D721Med (cell line): ENCODE results near the gene AP3S2.
"Not testable (repeated sequence)": the region's sequence is repeated elsewhere in the genome, so short reads cannot be mapped to it uniquely, and the experiment has no call there.

Experiments
- DNase-seq: peaks from one replicate; pipeline ENCODE4 v3.0.0; 2011; ENCODE audit warnings: low spot score; ENCODE audit not compliant: insufficient read length
- FAIRE-seq: peaks from 2 replicates; lab custom pipeline; 2011; peaks lifted over from hg19 to GRCh38; lab: Jason Lieb, UNC
- CTCF ChIP-seq: IDR thresholded peaks from 2 replicates; pipeline ENCODE4 v1.5.1; 2012; ENCODE audit warnings: mild to moderate bottlenecking, control low read depth; ENCODE audit not compliant: insufficient read depth; ENCODE audit errors: missing control alignments

The AP3S2 gene

GRCh38 chr15:89794627-89795241 is 99.1 kb downstream of the AP3S2 start:
- DNase-seq (no peak), FAIRE-seq (no peak)
- no peak for TF ChIP-seq CTCF

GRCh38 chr15:89792106-89792805 is 101.5 kb downstream of the AP3S2 start:
- no peak for DNase-seq
- FAIRE-seq: no peak
- TF ChIP-seq CTCF: no peak

- no peak for DNase-seq
- no peak for FAIRE-seq
- TF ChIP-seq CTCF: no peak
Measured at GRCh38 chr15:89790661-89791060, 103.1 kb downstream of the AP3S2 start.

- DNase-seq (no peak), FAIRE-seq (no peak)
- no peak for TF ChIP-seq CTCF
Measured at GRCh38 chr15:89790206-89790605, 103.6 kb downstream of the AP3S2 start.

- DNase-seq, FAIRE-seq: not testable (repeated sequence)
Measured at GRCh38 chr15:89788585-89788984, 105.2 kb downstream of the AP3S2 start.

GRCh38 chr15:89787944-89788343 is 105.8 kb downstream of the AP3S2 start:
- no peak for TF ChIP-seq CTCF
- no peak for FAIRE-seq
- DNase-seq: no peak

- no peak for TF ChIP-seq CTCF
- no peak for FAIRE-seq
- no peak for DNase-seq
Measured at GRCh38 chr15:89785774-89786140, 108.0 kb downstream of the AP3S2 start.
